H1 (cell line): ENCODE results near the gene RXRA. TPM values are rescaled to one million over a fixed set of nuclear protein-coding genes. Genes with fewer than 3 reads are reported as not detected.
A peak's percentile ranks its signal among the peaks of the same experiment; 100 is the strongest.

Experiments used
- CTCF ChIA-PET: fragments of 300-600 bp; sonication (Branson Sonifier 250); formaldehyde crosslinking; loops from one replicate; lab custom pipeline; 2021; ENCODE audit not compliant: partially characterized antibody; lab: Charles Lee
- POLR2A ChIA-PET: fragments of 300-600 bp; sonication (Branson Sonifier 250); formaldehyde crosslinking; loops from one replicate; lab custom pipeline; 2021; ENCODE audit warnings: inconsistent platforms; ENCODE audit not compliant: partially characterized antibody; lab: Charles Lee
- DNase-seq, 2 experiments: peaks; one replicate each; pipeline versions ENCODE4 v3.0.0 to v3.0.0-alpha.2; 2010 to 2022; ENCODE audit warnings: low spot score in 2 of 2, low read depth in 1 of 2, mixed read lengths in 1 of 2
- FAIRE-seq: peaks from 2 replicates; lab custom pipeline; 2011; peaks lifted over from hg19 to GRCh38; lab: Jason Lieb, UNC
- H2AFZ ChIP-seq: 2 replicates; pipeline ENCODE4 v1.8.1; 2012; ENCODE audit warnings: low read length, inconsistent platforms
- H2AK5ac ChIP-seq: 2 replicates; pipeline ENCODE4 v1.6.1; 2013; ENCODE audit warnings: low read depth, low read length
- H2BK120ac ChIP-seq: replicated peaks from 2 replicates; pipeline ENCODE3; 2013; ENCODE audit warnings: low read depth, low read length, inconsistent platforms
- H2BK12ac ChIP-seq: 2 replicates; pipeline ENCODE4 v1.6.1; 2013; ENCODE audit warnings: low read depth, low read length
- H2BK15ac ChIP-seq: 2 replicates; pipeline ENCODE4 v1.6.1; 2013; ENCODE audit warnings: low read length
- H2BK20ac ChIP-seq: 2 replicates; pipeline ENCODE4 v1.6.1; 2013; ENCODE audit warnings: low read length
- H2BK5ac ChIP-seq: 2 replicates; pipeline ENCODE4 v1.6.1; 2013; ENCODE audit warnings: low read depth, low read length
- H3K14ac ChIP-seq: 2 replicates; pipeline ENCODE4 v1.6.1; 2013; ENCODE audit warnings: inconsistent platforms; ENCODE audit not compliant: insufficient read length
- H3K18ac ChIP-seq: 2 replicates; pipeline ENCODE4 v1.6.1; 2013; ENCODE audit warnings: low read length; ENCODE audit errors: extremely low read depth
- H3K23ac ChIP-seq: 2 replicates; pipeline ENCODE4 v1.6.1; 2013; ENCODE audit warnings: inconsistent platforms; ENCODE audit not compliant: insufficient read length
- H3K23me2 ChIP-seq: 2 replicates; pipeline ENCODE4 v1.6.1; 2013; ENCODE audit warnings: low read depth, low read length
- H3K27ac ChIP-seq: 2 replicates; pipeline ENCODE4 v1.6.1; 2011; ENCODE audit warnings: low read depth, low read length, inconsistent platforms
- H3K27me3 ChIP-seq, 4 experiments: replicated peaks in 1 of 4; 1 replicate in 1 of 4; 2 replicates in 3 of 4; pipeline versions ENCODE4 v1.6.1 to v1.8.1; 2011 to 2013; ENCODE audit warnings: low read length in 3 of 4, mild to moderate bottlenecking in 3 of 4, inconsistent platforms in 2 of 4, mixed read lengths in 2 of 4, moderate library complexity in 1 of 4; ENCODE audit not compliant: control insufficient read depth in 3 of 4, insufficient read depth in 3 of 4; ENCODE audit errors: extremely low read depth in 1 of 4
- H3K36me3 ChIP-seq, 4 experiments: 2 replicates each; pipeline versions ENCODE4 v1.6.1 to v1.8.1; 2011 to 2013; ENCODE audit warnings: mild to moderate bottlenecking in 4 of 4, low read length in 3 of 4, moderate library complexity in 2 of 4, control low read depth in 1 of 4, inconsistent platforms in 1 of 4; ENCODE audit not compliant: insufficient read depth in 4 of 4, control insufficient read depth in 2 of 4
- H3K4ac ChIP-seq: replicated peaks from 2 replicates; pipeline ENCODE3; 2013; ENCODE audit warnings: low read length, low read depth, mixed read lengths, inconsistent platforms; ENCODE audit not compliant: insufficient read length
- H3K4me1 ChIP-seq, 4 experiments: replicated peaks in 1 of 4; 1 replicate in 1 of 4; 2 replicates in 3 of 4; pipeline versions ENCODE4 v1.6.1 to v1.8.1; 2011 to 2013; ENCODE audit warnings: low read length in 3 of 4, inconsistent platforms in 2 of 4, mixed read lengths in 1 of 4; ENCODE audit not compliant: insufficient read depth in 4 of 4, control insufficient read depth in 3 of 4
- H3K4me2 ChIP-seq, 2 experiments: 2 replicates each; pipeline versions ENCODE4 v1.6.1 to v1.8.1; 2011 to 2013; ENCODE audit warnings: low read depth in 2 of 2, low read length in 2 of 2, control low read depth in 1 of 2, inconsistent platforms in 1 of 2, mild to moderate bottlenecking in 1 of 2; ENCODE audit not compliant: insufficient read depth in 1 of 2
- H3K4me3 ChIP-seq, 4 experiments: fragments of 200-600, 300-600 bp in 1 of 4; sonication (generic), shearing (Covaris generic), sonication (Bioruptor Twin) in 1 of 4; 2 replicates each; pipeline versions ENCODE4 v1.5.1 to v1.8.1; 2011 to 2016; ENCODE audit warnings: low read length in 4 of 4, low read depth in 3 of 4, control low read depth in 2 of 4, inconsistent platforms in 2 of 4, mild to moderate bottlenecking in 2 of 4, mixed read lengths in 1 of 4, moderate library complexity in 1 of 4; ENCODE audit not compliant: insufficient read depth in 2 of 4; ENCODE audit errors: extremely low read depth in 1 of 4
- H3K56ac ChIP-seq: replicated peaks from 2 replicates; pipeline ENCODE3; 2013; ENCODE audit warnings: low read depth, mild to moderate bottlenecking, mixed read lengths, low read length, inconsistent platforms; ENCODE audit not compliant: insufficient read length
- H3K79me1 ChIP-seq: 2 replicates; pipeline ENCODE4 v1.6.1; 2013; ENCODE audit warnings: low read depth, low read length, control low read depth
- H3K79me2 ChIP-seq, 2 experiments: 2 replicates each; pipeline versions ENCODE4 v1.6.1 to v1.8.1; 2012 to 2013; ENCODE audit warnings: low read length in 2 of 2, mild to moderate bottlenecking in 2 of 2, inconsistent platforms in 1 of 2; ENCODE audit not compliant: insufficient read depth in 2 of 2, control insufficient read depth in 1 of 2
- H3K9ac ChIP-seq, 4 experiments: replicated peaks in 1 of 4; 1 replicate in 1 of 4; 2 replicates in 3 of 4; pipeline versions ENCODE4 v1.6.1 to v1.8.1; 2011 to 2013; ENCODE audit warnings: low read depth in 3 of 4, low read length in 3 of 4, control low read depth in 2 of 4, mild to moderate bottlenecking in 2 of 4, moderate library complexity in 2 of 4, inconsistent platforms in 1 of 4; ENCODE audit errors: extremely low read depth in 1 of 4
- H3K9me3 ChIP-seq, 2 experiments: 2 replicates each; pipeline versions ENCODE4 v1.6.1 to v1.8.1; 2012 to 2013; ENCODE audit warnings: mild to moderate bottlenecking in 2 of 2, moderate library complexity in 2 of 2, control low read depth in 1 of 2, inconsistent platforms in 1 of 2, low read depth in 1 of 2, low read length in 1 of 2, mixed read lengths in 1 of 2; ENCODE audit not compliant: insufficient read depth in 2 of 2
- H4K20me1 ChIP-seq, 2 experiments: replicated peaks in 1 of 2; 2 replicates each; pipeline versions ENCODE3 to v1.8.1; 2011 to 2013; ENCODE audit warnings: inconsistent platforms in 2 of 2, low read length in 2 of 2, mild to moderate bottlenecking in 1 of 2; ENCODE audit not compliant: insufficient read depth in 2 of 2, control insufficient read depth in 1 of 2
- H4K5ac ChIP-seq: 2 replicates; pipeline ENCODE4 v1.6.1; 2013; ENCODE audit warnings: low read length, low read depth, mixed read lengths, inconsistent platforms; ENCODE audit not compliant: insufficient read length
- H4K8ac ChIP-seq: 2 replicates; pipeline ENCODE4 v1.8.0; 2013; ENCODE audit warnings: mild to moderate bottlenecking, moderate library complexity, low read length, inconsistent platforms; ENCODE audit not compliant: insufficient read depth; ENCODE audit errors: extremely low read depth
- H4K91ac ChIP-seq: replicated peaks from 2 replicates; pipeline ENCODE3; 2013; ENCODE audit warnings: low read length, mixed read lengths, inconsistent platforms; ENCODE audit not compliant: insufficient read length
- POLR2AphosphoS5 ChIP-seq: IDR thresholded peaks from 2 replicates; pipeline ENCODE4 v1.6.1; 2011; ENCODE audit warnings: low read depth, low read length
- TCF12 ChIP-seq: IDR thresholded peaks from 2 replicates; pipeline ENCODE4 v1.6.1; 2011; ENCODE audit warnings: low read depth, mild to moderate bottlenecking, low read length
- TEAD4 ChIP-seq: IDR thresholded peaks from 2 replicates; pipeline ENCODE4 v1.6.1; 2012; ENCODE audit warnings: low read depth, low read length, inconsistent platforms, mixed read lengths
- WGBS, 2 experiments: shearing (Covaris generic) in 1 of 2; methylation state at CpG; one replicate each; pipeline versions ENCODE4 v1.1.6 to v1.1.7; 2013 to 2015; ENCODE audit warnings: low lambda C conversion rate in 2 of 2, mixed read lengths in 2 of 2, inconsistent platforms in 1 of 2, low coverage in 1 of 2, missing lambda C conversion rate in 1 of 2; ENCODE audit not compliant: insufficient replicate concordance in 2 of 2, insufficient coverage in 1 of 2, insufficient read length in 1 of 2; ENCODE audit errors: extremely low coverage in 1 of 2, missing lambda C conversion rate in 1 of 2; 5-methylcytosine and 5-hydroxymethylcytosine counted together
- polyA plus RNA-seq, 7 experiments: library from polyadenylated mRNA; depleted of rRNA in 3 of 7; stranded (reverse) in 5 of 7; unstranded in 2 of 7; fragments of >200 nt in 5 of 7; fragments of 200-250 nt in 2 of 7; gene quantifications; 1 replicate in 5 of 7; 2 replicates in 1 of 7; 4 replicates in 1 of 7; pipeline versions ENCODE4 v1.2.1 to v1.2.3, GENCODE V29; 2011 to 2013; ENCODE audit warnings: missing spikeins in 2 of 7, mixed read lengths in 2 of 7
- total RNA-seq: library from RNA; stranded (reverse); fragmentation: NEBNext Ultra II Directional; extraction: Animal tissue kit (Norgen Biotek cat#: 25700); gene quantifications from 2 replicates; pipeline ENCODE4 v1.2.1, GENCODE V29; 2021

RXRA gene
- total and polyA plus RNA-seq, 2 of the 8 experiments (the other 6 are each of a cell fraction or from before 2014, with no cell fraction given): 9.8 to 29.4 TPM

DNA sequence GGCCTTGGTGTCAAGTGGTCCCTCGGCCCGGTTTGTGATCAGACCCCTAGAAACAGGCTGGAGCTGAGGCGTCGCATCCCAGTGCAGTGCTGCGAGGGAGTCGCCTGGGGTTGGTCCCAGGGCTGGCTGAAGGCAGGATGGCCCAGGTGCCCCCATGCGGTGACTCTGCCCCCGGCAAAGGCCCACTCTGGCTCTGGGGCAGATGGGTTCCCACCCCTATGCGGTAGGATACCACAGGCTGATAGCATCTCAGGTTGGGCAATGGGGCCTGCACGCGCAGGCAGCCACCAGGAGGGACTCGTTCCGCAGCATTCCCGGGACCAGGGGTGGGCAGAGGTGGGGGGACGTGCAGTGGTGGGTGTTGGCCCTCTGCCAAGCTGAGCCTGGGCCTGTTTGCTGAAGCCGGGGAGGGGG is 86.0 kb downstream of the RXRA start:
- Histone ChIP-seq H2AFZ (no peak overlapping the region), H3K18ac (no peak overlapping the region), H3K27me3 (no peaks in the 10 kb centered on the region), H2BK15ac (no peak overlapping the region), H3K23me2 (no peaks in the 10 kb centered on the region; the same call in 1 of the 2 replicates), H3K36me3 (peaks cover 0 to 5% (median 0%) of the 10 kb centered on the region in 4 experiments; a peak in 1 of 8 replicates), H3K4ac (no peak overlapping the region), H4K91ac (no peak overlapping the region), H2BK12ac (0 out of 2 replicates have a peak overlapping the region, but pooled peaks have one; percentile 17), H3K79me2 (no peaks in the 10 kb centered on the region), H3K9me3 (no peaks in the 10 kb centered on the region), H2BK20ac (no peak overlapping the region), H4K5ac (no peak overlapping the region), H3K23ac (no peak overlapping the region), H3K27ac (no peak overlapping the region), H3K14ac (no peak overlapping the region), H3K9ac (no peak overlapping the region), H4K20me1 (peaks cover 0 to 5% of the 10 kb centered on the region in 2 experiments), H3K79me1 (peaks cover 7% of the 10 kb centered on the region), H3K4me2 (0 out of 4 replicates have a peak overlapping the region, but pooled peaks of 1 of the 2 experiments have one; percentile 13), H2BK120ac (no peak overlapping the region), H3K4me3 (no peak overlapping the region), H4K8ac (no peak overlapping the region), H3K56ac (no peak overlapping the region), H3K4me1 (peaks cover 0 to 17% (median 4%) of the 10 kb centered on the region in 4 experiments; a peak in 4 of 7 replicates), H2AK5ac (no peak overlapping the region), H2BK5ac (peak overlapping the region; percentile 75; the same call in 1 of the 2 replicates)
- no peak for TF ChIP-seq POLR2AphosphoS5
- no peak for TF ChIP-seq TCF12
- TF ChIP-seq TEAD4: peak; percentile 65; the same call in 1 of the 2 replicates
- DNase-seq (peak in 1 of 2 experiments; percentile 60), FAIRE-seq (no peak)
- ChIA-PET CTCF (interaction anchor here (0.6 to 1.7 kb wide), 7 partner anchors 8 to 323 kb away, joined by 3 to 5 read pairs (median 3); no protein-coding TSS in a partner anchor), POLR2A (interaction anchor here (0.8 to 1.3 kb wide), 2 partner anchors 41 to 64 kb away, joined by 3 read pairs; no protein-coding TSS in a partner anchor)
- WGBS, 2 experiments: 87% methylated on average over 15 of the region's 16 CpGs; no CpG with 5 or more reads in 1 of the 2 experiments
